Fibroblast of the aortic adventitia (primary cell): ENCODE measurements around the gene MAPKAP1. TPM values are rescaled to one million over a fixed set of nuclear protein-coding genes. Genes with fewer than 3 reads are reported as not detected.

Experiments
- DNase-seq: peaks from one replicate; pipeline ENCODE4 v3.0.0-alpha.2; 2010; ENCODE audit warnings: low read depth
- H3K4me3 ChIP-seq: 2 replicates; pipeline ENCODE4 v1.5.1; 2011; ENCODE audit warnings: low read depth, mild to moderate bottlenecking, control low read depth, low read length, moderate library complexity
- total RNA-seq: library from RNA; depleted of rRNA; stranded (reverse); fragments of >200 nt; gene quantifications from 2 replicates; pipeline ENCODE4 v1.2.3, GENCODE V29; 2012; ENCODE audit warnings: low replicate concordance
- TF ChIP-seq, protein P1 (sequence below): IDR thresholded peaks from 2 replicates; pipeline ENCODE4 v1.5.1; 2011; ENCODE audit warnings: mild to moderate bottlenecking, low read length, control low read depth, inconsistent platforms; ENCODE audit not compliant: insufficient read depth

Gene MAPKAP1
- total RNA-seq, 1 donor: 90.6 TPM

DNA sequence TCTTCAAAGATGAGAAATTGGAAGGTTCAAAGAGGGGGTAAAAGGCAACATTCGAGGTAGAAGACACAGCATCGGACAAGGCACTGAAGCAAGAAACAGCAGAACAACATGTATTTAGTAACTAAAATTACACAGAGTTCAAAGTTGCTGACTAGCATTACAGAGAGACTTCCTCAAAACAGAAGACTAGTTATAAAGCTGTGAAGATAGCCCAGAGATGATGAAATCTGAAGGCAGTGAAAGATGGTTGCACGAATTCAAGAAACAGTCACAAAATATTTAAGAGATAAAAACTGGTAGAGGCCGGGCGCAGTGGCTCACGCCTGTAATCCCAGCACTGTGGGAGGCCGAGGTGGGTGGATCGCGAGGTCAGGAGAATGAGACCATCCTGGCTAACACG is 16.3 kb downstream of the MAPKAP1 start:
- no peak for DNase-seq
- no peak overlapping the region for H3K4me3 ChIP-seq
- TF ChIP-seq, protein P1, sequence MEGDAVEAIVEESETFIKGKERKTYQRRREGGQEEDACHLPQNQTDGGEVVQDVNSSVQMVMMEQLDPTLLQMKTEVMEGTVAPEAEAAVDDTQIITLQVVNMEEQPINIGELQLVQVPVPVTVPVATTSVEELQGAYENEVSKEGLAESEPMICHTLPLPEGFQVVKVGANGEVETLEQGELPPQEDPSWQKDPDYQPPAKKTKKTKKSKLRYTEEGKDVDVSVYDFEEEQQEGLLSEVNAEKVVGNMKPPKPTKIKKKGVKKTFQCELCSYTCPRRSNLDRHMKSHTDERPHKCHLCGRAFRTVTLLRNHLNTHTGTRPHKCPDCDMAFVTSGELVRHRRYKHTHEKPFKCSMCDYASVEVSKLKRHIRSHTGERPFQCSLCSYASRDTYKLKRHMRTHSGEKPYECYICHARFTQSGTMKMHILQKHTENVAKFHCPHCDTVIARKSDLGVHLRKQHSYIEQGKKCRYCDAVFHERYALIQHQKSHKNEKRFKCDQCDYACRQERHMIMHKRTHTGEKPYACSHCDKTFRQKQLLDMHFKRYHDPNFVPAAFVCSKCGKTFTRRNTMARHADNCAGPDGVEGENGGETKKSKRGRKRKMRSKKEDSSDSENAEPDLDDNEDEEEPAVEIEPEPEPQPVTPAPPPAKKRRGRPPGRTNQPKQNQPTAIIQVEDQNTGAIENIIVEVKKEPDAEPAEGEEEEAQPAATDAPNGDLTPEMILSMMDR: no peak

DNA sequence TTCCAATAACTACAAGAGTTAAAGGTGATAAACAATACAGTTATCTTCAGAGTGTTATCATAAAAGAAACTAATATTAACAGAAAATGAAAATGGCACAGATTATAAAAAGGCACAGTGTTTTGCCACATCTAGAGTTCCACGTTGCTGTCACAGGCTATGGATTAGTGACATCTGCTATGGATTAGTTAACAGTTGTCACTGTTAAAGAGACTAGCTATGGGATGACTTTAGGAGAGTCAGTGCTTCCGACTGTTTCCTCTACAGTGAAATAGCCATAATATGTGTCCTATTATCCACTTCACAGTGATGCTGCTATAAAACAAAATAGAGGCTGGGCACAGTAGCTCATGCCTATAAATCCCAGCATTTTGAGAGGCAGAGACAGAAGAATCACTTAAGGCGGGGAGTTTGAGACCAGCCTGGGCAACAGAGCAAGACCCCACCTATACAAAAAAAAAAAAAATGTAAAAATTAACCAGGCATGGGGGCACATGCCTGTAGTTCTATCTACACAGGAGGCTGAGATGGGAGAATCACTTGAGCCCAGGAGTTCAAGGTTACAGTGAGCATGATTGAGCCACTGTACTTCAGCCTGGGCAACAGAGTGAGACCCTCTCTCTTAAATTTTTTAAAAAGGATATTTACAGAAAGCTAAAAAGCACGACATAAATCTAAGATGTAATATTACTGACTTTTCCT is 19.7 kb downstream of the MAPKAP1 start:
- H3K4me3 ChIP-seq: no peak overlapping the region
- DNase-seq: no peak
- TF ChIP-seq, protein P1: no peak

DNA sequence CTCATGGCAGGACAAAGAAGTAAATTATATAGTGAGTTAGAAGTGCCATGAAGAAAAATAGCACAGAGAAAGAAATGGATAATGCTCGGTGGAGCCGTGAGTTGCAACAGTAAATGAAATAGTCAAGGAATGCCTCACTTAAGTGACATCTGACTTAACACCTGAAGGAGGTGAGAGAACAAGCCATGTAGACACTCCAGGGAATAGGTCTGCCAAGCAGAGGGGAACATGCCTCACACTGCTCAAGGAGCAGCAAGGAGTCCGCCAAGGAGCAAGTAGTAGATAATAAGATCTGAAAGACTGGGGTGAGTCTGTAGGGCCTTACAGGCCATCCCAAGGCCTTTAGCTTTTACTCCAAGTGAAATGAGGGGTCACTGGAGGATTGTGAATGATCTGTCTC is 21.8 kb downstream of the MAPKAP1 start:
- no peak overlapping the region for H3K4me3 ChIP-seq
- DNase-seq: no peak
- TF ChIP-seq, protein P1: no peak

DNA sequence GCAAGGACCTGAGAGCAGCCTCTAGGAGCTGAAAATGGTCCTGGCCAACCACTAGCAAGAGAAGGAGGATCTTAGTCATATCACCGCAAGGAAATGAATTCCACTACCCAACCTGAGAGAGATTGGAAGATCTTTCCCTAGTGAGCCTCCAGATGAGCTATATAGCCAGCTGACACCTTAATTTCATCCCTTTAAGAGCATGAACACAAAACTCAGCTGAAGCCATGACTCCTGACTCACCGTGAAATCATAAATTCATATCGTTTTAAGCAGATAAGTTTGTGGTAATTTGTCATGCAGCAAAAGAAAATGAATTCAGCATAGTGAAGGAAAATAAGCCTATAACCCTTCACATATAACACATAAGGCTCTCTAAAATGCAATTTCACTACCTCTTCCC is 23.5 kb downstream of the MAPKAP1 start:
- no peak overlapping the region for H3K4me3 ChIP-seq
- peak; percentile 78 for DNase-seq
- TF ChIP-seq, protein P1: no peak

DNA sequence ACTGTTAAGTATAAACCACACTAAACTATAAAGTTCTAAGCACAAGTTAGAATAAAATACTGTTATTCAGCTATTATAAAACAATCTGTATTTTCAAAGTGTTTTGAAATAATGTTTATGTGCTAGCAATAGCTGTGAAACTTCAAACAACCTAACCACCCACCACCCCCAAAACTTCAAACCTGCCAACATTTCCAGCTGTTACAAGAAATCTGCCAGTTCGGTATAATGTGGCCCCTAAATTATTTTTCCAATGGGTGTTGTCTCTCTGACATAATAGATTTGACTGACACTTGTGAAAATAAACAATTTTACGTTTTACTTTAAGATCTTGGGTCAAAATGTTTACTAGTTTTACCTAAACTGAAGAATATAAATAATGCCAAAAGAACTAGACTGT is 24.7 kb downstream of the MAPKAP1 start:
- TF ChIP-seq, protein P1: no peak
- no peak for DNase-seq

DNA sequence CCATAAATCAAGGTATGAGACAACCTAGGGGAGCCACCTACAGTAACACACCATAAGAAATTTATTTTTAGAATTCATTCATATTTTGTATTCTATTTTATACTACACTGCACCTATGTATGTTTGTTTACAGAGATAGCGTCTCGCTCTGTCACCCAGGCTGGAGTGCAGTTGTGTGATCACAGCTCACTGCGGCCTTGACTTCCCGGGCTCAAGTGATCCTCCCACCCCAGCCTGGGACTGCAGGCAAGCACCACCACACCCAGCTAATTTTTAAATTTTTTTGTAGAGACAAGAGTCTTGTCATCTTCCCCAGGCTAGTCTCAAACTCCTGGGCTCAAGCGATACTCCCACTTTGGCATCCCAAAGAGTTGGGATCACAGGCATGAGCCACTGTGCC is 25.4 kb downstream of the MAPKAP1 start:
- DNase-seq: no peak
- TF ChIP-seq, protein P1: no peak
- H3K4me3 ChIP-seq: no peak overlapping the region

More for the DNA sequence above, 24.7 kb downstream of the MAPKAP1 start:
- no peak overlapping the region for H3K4me3 ChIP-seq
